MM.1S (cell line): ENCODE data around the gene HOXC6.

ENCODE experiments used
- DNase-seq: peaks from one replicate; pipeline ENCODE4 v3.0.0-alpha.2; 2015
- H2AFZ ChIP-seq: fragments of 300-600 bp; sonication (generic); 2 replicates; pipeline ENCODE4 v1.6.0; 2016; ENCODE audit warnings: antibody characterized with exemption, low read length
- H3F3A ChIP-seq: fragments of 300-600 bp; sonication (generic); 2 replicates; pipeline ENCODE4 v1.6.1; 2016; ENCODE audit warnings: mild to moderate bottlenecking, antibody characterized with exemption, low read length, moderate library complexity, mixed read lengths; ENCODE audit not compliant: insufficient read depth
- H3K27ac ChIP-seq: fragments of 300-600 bp; sonication (generic); 2 replicates; pipeline ENCODE4 v1.5.1; 2016; ENCODE audit warnings: mild to moderate bottlenecking, low read length
- H3K27me3 ChIP-seq: fragments of 300-600 bp; sonication (generic); replicated peaks from 2 replicates; pipeline ENCODE4 v1.6.0; 2016; ENCODE audit warnings: low read length; ENCODE audit not compliant: insufficient read depth
- H3K36me3 ChIP-seq: fragments of 300-600 bp; sonication (generic); replicated peaks from 2 replicates; pipeline ENCODE4 v1.6.1; 2016; ENCODE audit warnings: mild to moderate bottlenecking, low read length, mixed read lengths; ENCODE audit not compliant: insufficient read depth
- H3K4me1 ChIP-seq: fragments of 300-600 bp; sonication (generic); 2 replicates; pipeline ENCODE4 v1.6.1; 2016; ENCODE audit warnings: low read length, mixed read lengths
- H3K4me2 ChIP-seq: fragments of 300-600 bp; sonication (generic); 2 replicates; pipeline ENCODE4 v1.6.0; 2016; ENCODE audit warnings: low read depth, low read length
- H3K4me3 ChIP-seq: fragments of 300-600 bp; sonication (generic); 2 replicates; pipeline ENCODE4 v1.5.1; 2016; ENCODE audit warnings: low read length, mixed read lengths
- H3K79me2 ChIP-seq: fragments of 300-600 bp; sonication (generic); 2 replicates; pipeline ENCODE4 v1.6.1; 2016; ENCODE audit warnings: mixed run types, low read length, mixed read lengths
- H3K9ac ChIP-seq: fragments of 300-600 bp; sonication (generic); 2 replicates; pipeline ENCODE4 v1.6.1; 2016; ENCODE audit warnings: low read length, mixed read lengths
- H3K9me2 ChIP-seq: fragments of 300-600 bp; sonication (generic); replicated peaks from 2 replicates; pipeline ENCODE4 v1.6.1; 2016; ENCODE audit warnings: mild to moderate bottlenecking, low read length, mixed read lengths; ENCODE audit not compliant: insufficient read depth
- H3K9me3 ChIP-seq: fragments of 300-600 bp; sonication (generic); replicated peaks from 2 replicates; pipeline ENCODE4 v1.6.1; 2016; ENCODE audit warnings: mild to moderate bottlenecking, low read length, mixed read lengths; ENCODE audit not compliant: insufficient read depth
- H4K20me1 ChIP-seq: fragments of 300-600 bp; sonication (generic); 2 replicates; pipeline ENCODE4 v1.6.1; 2016; ENCODE audit warnings: mild to moderate bottlenecking, low read length, moderate library complexity, mixed read lengths; ENCODE audit not compliant: insufficient read depth
- EZH2 ChIP-seq: fragments of 300-600 bp; sonication (generic); optimal IDR thresholded peaks from 2 replicates; pipeline ENCODE3; 2017; ENCODE audit warnings: low read depth, mild to moderate bottlenecking, antibody characterized with exemption, low read length, mixed read lengths
- EZH2phosphoT487 ChIP-seq: fragments of 300-600 bp; sonication (generic); IDR thresholded peaks from 2 replicates; pipeline ENCODE4 v1.6.1; 2018; ENCODE audit warnings: antibody characterized with exemption, low read length
- TF ChIP-seq, protein P1 (sequence below): fragments of 300-600 bp; sonication (generic); IDR thresholded peaks from 2 replicates; pipeline ENCODE4 v1.5.1; 2016; ENCODE audit warnings: antibody characterized with exemption, low read length, mixed read lengths

The HOXC6 gene

DNA sequence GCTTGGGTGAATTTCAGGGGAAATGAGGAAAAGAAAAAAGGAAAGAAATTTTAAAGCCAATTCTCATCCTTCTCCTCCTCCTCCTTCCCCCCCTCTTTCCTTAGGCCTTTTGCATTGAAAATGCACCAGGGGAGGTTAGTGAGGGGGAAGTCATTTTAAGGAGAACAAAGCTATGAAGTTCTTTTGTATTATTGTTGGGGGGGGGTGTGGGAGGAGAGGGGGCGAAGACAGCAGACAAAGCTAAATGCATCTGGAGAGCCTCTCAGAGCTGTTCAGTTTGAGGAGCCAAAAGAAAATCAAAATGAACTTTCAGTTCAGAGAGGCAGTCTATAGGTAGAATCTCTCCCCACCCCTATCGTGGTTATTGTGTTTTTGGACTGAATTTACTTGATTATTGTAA is 27.3 kb downstream of the HOXC6 start:
- TF ChIP-seq EZH2phosphoT487 (no peak), EZH2 (no peak)
- TF ChIP-seq, protein P1, sequence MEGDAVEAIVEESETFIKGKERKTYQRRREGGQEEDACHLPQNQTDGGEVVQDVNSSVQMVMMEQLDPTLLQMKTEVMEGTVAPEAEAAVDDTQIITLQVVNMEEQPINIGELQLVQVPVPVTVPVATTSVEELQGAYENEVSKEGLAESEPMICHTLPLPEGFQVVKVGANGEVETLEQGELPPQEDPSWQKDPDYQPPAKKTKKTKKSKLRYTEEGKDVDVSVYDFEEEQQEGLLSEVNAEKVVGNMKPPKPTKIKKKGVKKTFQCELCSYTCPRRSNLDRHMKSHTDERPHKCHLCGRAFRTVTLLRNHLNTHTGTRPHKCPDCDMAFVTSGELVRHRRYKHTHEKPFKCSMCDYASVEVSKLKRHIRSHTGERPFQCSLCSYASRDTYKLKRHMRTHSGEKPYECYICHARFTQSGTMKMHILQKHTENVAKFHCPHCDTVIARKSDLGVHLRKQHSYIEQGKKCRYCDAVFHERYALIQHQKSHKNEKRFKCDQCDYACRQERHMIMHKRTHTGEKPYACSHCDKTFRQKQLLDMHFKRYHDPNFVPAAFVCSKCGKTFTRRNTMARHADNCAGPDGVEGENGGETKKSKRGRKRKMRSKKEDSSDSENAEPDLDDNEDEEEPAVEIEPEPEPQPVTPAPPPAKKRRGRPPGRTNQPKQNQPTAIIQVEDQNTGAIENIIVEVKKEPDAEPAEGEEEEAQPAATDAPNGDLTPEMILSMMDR: no peak
- H4K20me1 ChIP-seq: no peaks in the 10 kb centered on the region
- no peaks in the 10 kb centered on the region for H3K36me3 ChIP-seq
- peaks cover 85% of the 10 kb centered on the region for H3K27me3 ChIP-seq
- no peaks in the 10 kb centered on the region for H3K9me2 ChIP-seq
- H3K9me3 ChIP-seq: no peaks in the 10 kb centered on the region
- DNase-seq: no peak
- no peaks in the 10 kb centered on the region for H3K4me1 ChIP-seq
- no peak overlapping the region for H3K9ac ChIP-seq
- no peaks in the 10 kb centered on the region for H3F3A ChIP-seq
- H3K4me2 ChIP-seq: no peak overlapping the region
- no peak overlapping the region for H3K27ac ChIP-seq
- no peak overlapping the region for H3K4me3 ChIP-seq
- no peak overlapping the region for H2AFZ ChIP-seq
- H3K79me2 ChIP-seq: no peaks in the 10 kb centered on the region

DNA sequence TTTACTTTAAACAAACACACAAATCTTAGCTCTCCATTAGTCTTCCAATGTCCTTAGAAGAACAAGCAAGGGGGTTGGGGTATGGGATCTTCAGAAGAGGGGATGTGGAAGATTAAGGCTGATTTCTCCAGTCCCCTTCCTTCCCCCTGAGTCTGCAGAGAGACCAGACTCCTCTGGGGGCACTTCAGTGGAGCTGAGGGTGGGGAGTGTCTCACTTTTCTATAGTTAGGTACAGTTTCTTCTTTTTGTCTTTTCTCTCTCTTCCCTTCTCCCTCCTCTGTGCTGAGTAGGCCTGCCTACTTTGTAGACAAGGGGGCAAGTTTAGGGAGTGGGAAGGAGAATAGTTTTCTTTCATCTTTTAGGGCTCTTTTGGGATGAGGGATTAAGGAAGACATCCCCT is 27.9 kb downstream of the HOXC6 start:
- Histone ChIP-seq H3K9ac (no peak overlapping the region), H3F3A (no peaks in the 10 kb centered on the region), H3K27ac (no peak overlapping the region)

DNA sequence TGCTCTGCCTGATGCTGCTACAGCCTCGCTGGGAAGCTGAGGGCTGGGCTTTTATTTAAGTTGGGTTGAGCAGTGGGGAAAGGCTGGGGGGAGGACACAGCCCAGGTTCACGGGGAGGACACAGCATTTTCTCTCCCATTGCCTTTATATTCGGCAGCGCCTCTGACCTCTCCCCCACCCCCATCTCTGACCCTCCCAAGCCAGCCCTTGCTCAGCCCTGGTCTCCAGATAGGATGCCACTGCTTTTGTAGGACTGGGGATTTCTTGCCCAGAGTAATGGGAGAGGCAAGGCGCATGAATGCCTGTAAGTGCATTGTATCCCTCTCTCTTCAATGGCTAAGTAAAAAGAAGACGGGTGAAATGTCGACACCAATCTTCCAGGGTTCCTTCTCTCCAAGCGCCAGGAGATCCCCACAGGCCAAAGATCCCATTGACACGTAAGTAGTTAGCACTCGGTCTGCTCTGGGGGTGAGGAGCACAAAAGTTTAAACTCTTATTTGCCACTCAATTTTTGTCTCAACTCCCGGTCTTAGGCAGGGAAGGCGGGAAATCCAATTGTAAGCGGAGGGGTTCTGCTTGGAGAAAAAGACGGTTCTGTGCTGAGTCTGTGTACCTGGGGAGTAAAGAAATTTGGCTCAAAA is 30.0 kb downstream of the HOXC6 start:
- Histone ChIP-seq H3K9me2 (no peaks in the 10 kb centered on the region), H3K4me3 (no peak overlapping the region), H3K27ac (no peak overlapping the region), H3K79me2 (no peaks in the 10 kb centered on the region), H3K4me2 (no peak overlapping the region), H4K20me1 (no peaks in the 10 kb centered on the region), H3K9me3 (no peaks in the 10 kb centered on the region), H3F3A (no peaks in the 10 kb centered on the region), H3K4me1 (no peaks in the 10 kb centered on the region), H3K27me3 (peaks cover 84% of the 10 kb centered on the region), H3K36me3 (no peaks in the 10 kb centered on the region), H2AFZ (no peak overlapping the region), H3K9ac (no peak overlapping the region)
- DNase-seq: no peak
- TF ChIP-seq EZH2 (no peak), EZH2phosphoT487 (no peak)
- TF ChIP-seq, protein P1: no peak

More for the DNA sequence above, 27.9 kb downstream of the HOXC6 start:
- H3K79me2 ChIP-seq: no peaks in the 10 kb centered on the region
- no peaks in the 10 kb centered on the region for H3K36me3 ChIP-seq
- H4K20me1 ChIP-seq: no peaks in the 10 kb centered on the region
- no peaks in the 10 kb centered on the region for H3K4me1 ChIP-seq
- TF ChIP-seq, protein P1: no peak
- TF ChIP-seq EZH2phosphoT487 (no peak), EZH2 (no peak)
- H3K4me2 ChIP-seq: no peak overlapping the region
- H3K4me3 ChIP-seq: no peak overlapping the region
- peaks cover 85% of the 10 kb centered on the region for H3K27me3 ChIP-seq
- no peaks in the 10 kb centered on the region for H3K9me3 ChIP-seq
- no peak for DNase-seq
- H3K9me2 ChIP-seq: no peaks in the 10 kb centered on the region
- H2AFZ ChIP-seq: no peak overlapping the region
